H1 (cell line): ENCODE results near the gene SNHG17. TPM values are rescaled to one million over a fixed set of nuclear protein-coding genes. Genes with fewer than 3 reads are reported as not detected.

Source experiments
- CTCF ChIA-PET: fragments of 300-600 bp; sonication (Branson Sonifier 250); formaldehyde crosslinking; loops from one replicate; lab custom pipeline; 2021; ENCODE audit not compliant: partially characterized antibody; lab: Charles Lee
- POLR2A ChIA-PET: fragments of 300-600 bp; sonication (Branson Sonifier 250); formaldehyde crosslinking; loops from one replicate; lab custom pipeline; 2021; ENCODE audit warnings: inconsistent platforms; ENCODE audit not compliant: partially characterized antibody; lab: Charles Lee
- DNase-seq, 2 experiments: peaks; one replicate each; pipeline versions ENCODE4 v3.0.0 to v3.0.0-alpha.2; 2010 to 2022; ENCODE audit warnings: low spot score in 2 of 2, low read depth in 1 of 2, mixed read lengths in 1 of 2
- FAIRE-seq: peaks from 2 replicates; lab custom pipeline; 2011; peaks lifted over from hg19 to GRCh38; lab: Jason Lieb, UNC
- H2AFZ ChIP-seq: 2 replicates; pipeline ENCODE4 v1.8.1; 2012; ENCODE audit warnings: low read length, inconsistent platforms
- H2AK5ac ChIP-seq: 2 replicates; pipeline ENCODE4 v1.6.1; 2013; ENCODE audit warnings: low read depth, low read length
- H2BK120ac ChIP-seq: replicated peaks from 2 replicates; pipeline ENCODE3; 2013; ENCODE audit warnings: low read depth, low read length, inconsistent platforms
- H2BK12ac ChIP-seq: 2 replicates; pipeline ENCODE4 v1.6.1; 2013; ENCODE audit warnings: low read depth, low read length
- H2BK15ac ChIP-seq: 2 replicates; pipeline ENCODE4 v1.6.1; 2013; ENCODE audit warnings: low read length
- H2BK20ac ChIP-seq: 2 replicates; pipeline ENCODE4 v1.6.1; 2013; ENCODE audit warnings: low read length
- H2BK5ac ChIP-seq: 2 replicates; pipeline ENCODE4 v1.6.1; 2013; ENCODE audit warnings: low read depth, low read length
- H3K14ac ChIP-seq: 2 replicates; pipeline ENCODE4 v1.6.1; 2013; ENCODE audit warnings: inconsistent platforms; ENCODE audit not compliant: insufficient read length
- H3K18ac ChIP-seq: 2 replicates; pipeline ENCODE4 v1.6.1; 2013; ENCODE audit warnings: low read length; ENCODE audit errors: extremely low read depth
- H3K23ac ChIP-seq: 2 replicates; pipeline ENCODE4 v1.6.1; 2013; ENCODE audit warnings: inconsistent platforms; ENCODE audit not compliant: insufficient read length
- H3K23me2 ChIP-seq: 2 replicates; pipeline ENCODE4 v1.6.1; 2013; ENCODE audit warnings: low read depth, low read length
- H3K27ac ChIP-seq: 2 replicates; pipeline ENCODE4 v1.6.1; 2011; ENCODE audit warnings: low read depth, low read length, inconsistent platforms
- H3K27me3 ChIP-seq, 4 experiments: replicated peaks in 1 of 4; 1 replicate in 1 of 4; 2 replicates in 3 of 4; pipeline versions ENCODE4 v1.6.1 to v1.8.1; 2011 to 2013; ENCODE audit warnings: low read length in 3 of 4, mild to moderate bottlenecking in 3 of 4, inconsistent platforms in 2 of 4, mixed read lengths in 2 of 4, moderate library complexity in 1 of 4; ENCODE audit not compliant: control insufficient read depth in 3 of 4, insufficient read depth in 3 of 4; ENCODE audit errors: extremely low read depth in 1 of 4
- H3K36me3 ChIP-seq, 4 experiments: 2 replicates each; pipeline versions ENCODE4 v1.6.1 to v1.8.1; 2011 to 2013; ENCODE audit warnings: mild to moderate bottlenecking in 4 of 4, low read length in 3 of 4, moderate library complexity in 2 of 4, control low read depth in 1 of 4, inconsistent platforms in 1 of 4; ENCODE audit not compliant: insufficient read depth in 4 of 4, control insufficient read depth in 2 of 4
- H3K4ac ChIP-seq: replicated peaks from 2 replicates; pipeline ENCODE3; 2013; ENCODE audit warnings: low read length, low read depth, mixed read lengths, inconsistent platforms; ENCODE audit not compliant: insufficient read length
- H3K4me1 ChIP-seq, 4 experiments: replicated peaks in 1 of 4; 1 replicate in 1 of 4; 2 replicates in 3 of 4; pipeline versions ENCODE4 v1.6.1 to v1.8.1; 2011 to 2013; ENCODE audit warnings: low read length in 3 of 4, inconsistent platforms in 2 of 4, mixed read lengths in 1 of 4; ENCODE audit not compliant: insufficient read depth in 4 of 4, control insufficient read depth in 3 of 4
- H3K4me2 ChIP-seq, 2 experiments: 2 replicates each; pipeline versions ENCODE4 v1.6.1 to v1.8.1; 2011 to 2013; ENCODE audit warnings: low read depth in 2 of 2, low read length in 2 of 2, control low read depth in 1 of 2, inconsistent platforms in 1 of 2, mild to moderate bottlenecking in 1 of 2; ENCODE audit not compliant: insufficient read depth in 1 of 2
- H3K4me3 ChIP-seq, 4 experiments: fragments of 200-600, 300-600 bp in 1 of 4; sonication (generic), shearing (Covaris generic), sonication (Bioruptor Twin) in 1 of 4; 2 replicates each; pipeline versions ENCODE4 v1.5.1 to v1.8.1; 2011 to 2016; ENCODE audit warnings: low read length in 4 of 4, low read depth in 3 of 4, control low read depth in 2 of 4, inconsistent platforms in 2 of 4, mild to moderate bottlenecking in 2 of 4, mixed read lengths in 1 of 4, moderate library complexity in 1 of 4; ENCODE audit not compliant: insufficient read depth in 2 of 4; ENCODE audit errors: extremely low read depth in 1 of 4
- H3K56ac ChIP-seq: replicated peaks from 2 replicates; pipeline ENCODE3; 2013; ENCODE audit warnings: low read depth, mild to moderate bottlenecking, mixed read lengths, low read length, inconsistent platforms; ENCODE audit not compliant: insufficient read length
- H3K79me1 ChIP-seq: 2 replicates; pipeline ENCODE4 v1.6.1; 2013; ENCODE audit warnings: low read depth, low read length, control low read depth
- H3K79me2 ChIP-seq, 2 experiments: 2 replicates each; pipeline versions ENCODE4 v1.6.1 to v1.8.1; 2012 to 2013; ENCODE audit warnings: low read length in 2 of 2, mild to moderate bottlenecking in 2 of 2, inconsistent platforms in 1 of 2; ENCODE audit not compliant: insufficient read depth in 2 of 2, control insufficient read depth in 1 of 2
- H3K9ac ChIP-seq, 4 experiments: replicated peaks in 1 of 4; 1 replicate in 1 of 4; 2 replicates in 3 of 4; pipeline versions ENCODE4 v1.6.1 to v1.8.1; 2011 to 2013; ENCODE audit warnings: low read depth in 3 of 4, low read length in 3 of 4, control low read depth in 2 of 4, mild to moderate bottlenecking in 2 of 4, moderate library complexity in 2 of 4, inconsistent platforms in 1 of 4; ENCODE audit errors: extremely low read depth in 1 of 4
- H3K9me3 ChIP-seq, 2 experiments: 2 replicates each; pipeline versions ENCODE4 v1.6.1 to v1.8.1; 2012 to 2013; ENCODE audit warnings: mild to moderate bottlenecking in 2 of 2, moderate library complexity in 2 of 2, control low read depth in 1 of 2, inconsistent platforms in 1 of 2, low read depth in 1 of 2, low read length in 1 of 2, mixed read lengths in 1 of 2; ENCODE audit not compliant: insufficient read depth in 2 of 2
- H4K20me1 ChIP-seq, 2 experiments: replicated peaks in 1 of 2; 2 replicates each; pipeline versions ENCODE3 to v1.8.1; 2011 to 2013; ENCODE audit warnings: inconsistent platforms in 2 of 2, low read length in 2 of 2, mild to moderate bottlenecking in 1 of 2; ENCODE audit not compliant: insufficient read depth in 2 of 2, control insufficient read depth in 1 of 2
- H4K5ac ChIP-seq: 2 replicates; pipeline ENCODE4 v1.6.1; 2013; ENCODE audit warnings: low read length, low read depth, mixed read lengths, inconsistent platforms; ENCODE audit not compliant: insufficient read length
- H4K8ac ChIP-seq: 2 replicates; pipeline ENCODE4 v1.8.0; 2013; ENCODE audit warnings: mild to moderate bottlenecking, moderate library complexity, low read length, inconsistent platforms; ENCODE audit not compliant: insufficient read depth; ENCODE audit errors: extremely low read depth
- H4K91ac ChIP-seq: replicated peaks from 2 replicates; pipeline ENCODE3; 2013; ENCODE audit warnings: low read length, mixed read lengths, inconsistent platforms; ENCODE audit not compliant: insufficient read length
- NRF1 ChIP-seq: IDR thresholded peaks from 2 replicates; pipeline ENCODE4 v1.6.1; 2011; ENCODE audit warnings: mild to moderate bottlenecking, low read depth, low read length, improper control_type of control experiment
- POLR2AphosphoS5 ChIP-seq: IDR thresholded peaks from 2 replicates; pipeline ENCODE4 v1.6.1; 2011; ENCODE audit warnings: low read depth, low read length
- WGBS, 2 experiments: shearing (Covaris generic) in 1 of 2; methylation state at CpG; one replicate each; pipeline versions ENCODE4 v1.1.6 to v1.1.7; 2013 to 2015; ENCODE audit warnings: low lambda C conversion rate in 2 of 2, mixed read lengths in 2 of 2, inconsistent platforms in 1 of 2, low coverage in 1 of 2, missing lambda C conversion rate in 1 of 2; ENCODE audit not compliant: insufficient replicate concordance in 2 of 2, insufficient coverage in 1 of 2, insufficient read length in 1 of 2; ENCODE audit errors: extremely low coverage in 1 of 2, missing lambda C conversion rate in 1 of 2; 5-methylcytosine and 5-hydroxymethylcytosine counted together
- polyA plus RNA-seq, 7 experiments: library from polyadenylated mRNA; depleted of rRNA in 3 of 7; stranded (reverse) in 5 of 7; unstranded in 2 of 7; fragments of >200 nt in 5 of 7; fragments of 200-250 nt in 2 of 7; gene quantifications; 1 replicate in 5 of 7; 2 replicates in 1 of 7; 4 replicates in 1 of 7; pipeline versions ENCODE4 v1.2.1 to v1.2.3, GENCODE V29; 2011 to 2013; ENCODE audit warnings: missing spikeins in 2 of 7, mixed read lengths in 2 of 7
- total RNA-seq: library from RNA; stranded (reverse); fragmentation: NEBNext Ultra II Directional; extraction: Animal tissue kit (Norgen Biotek cat#: 25700); gene quantifications from 2 replicates; pipeline ENCODE4 v1.2.1, GENCODE V29; 2021

SNHG17 gene
- total and polyA plus RNA-seq, 2 of the 8 experiments (the other 6 are each of a cell fraction or from before 2014, with no cell fraction given), result 59.4 to 59.8 TPM

DNA sequence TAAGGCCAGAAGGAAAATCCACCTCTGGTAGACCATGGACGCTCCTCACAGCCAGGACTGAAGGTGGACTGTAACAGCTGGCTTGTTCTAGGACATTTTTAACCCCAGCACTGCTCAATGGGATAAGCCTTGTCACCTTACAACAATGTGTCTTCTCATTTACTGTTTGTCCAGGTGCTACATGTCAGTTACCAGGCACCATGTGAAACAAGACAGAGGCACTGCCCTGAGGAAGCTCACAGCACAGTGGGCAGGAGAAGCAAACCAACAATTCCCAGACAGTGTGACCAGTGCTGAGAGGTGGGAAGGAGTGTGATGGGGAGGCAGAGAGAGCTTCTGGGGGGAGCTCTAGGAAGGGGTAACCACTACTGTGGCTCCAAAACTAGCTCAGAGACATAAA lies 10.7 kb downstream of the SNHG17 start:
- no peaks in the 10 kb centered on the region for H3K27me3 ChIP-seq
- no peak overlapping the region for H2AK5ac ChIP-seq
- no peak overlapping the region for H3K4ac ChIP-seq
- WGBS, 2 experiments, result 94% methylated on average over 1 of the region's 1 CpG; no CpG with 5 or more reads in 1 of the 2 experiments
- no peak overlapping the region for H3K4me3 ChIP-seq
- no peak overlapping the region for H2BK15ac ChIP-seq
- H3K14ac ChIP-seq, result no peak overlapping the region
- H2BK12ac ChIP-seq, result no peak overlapping the region
- H3K23me2 ChIP-seq, result no peaks in the 10 kb centered on the region; the same call in 1 of the 2 replicates
- ChIA-PET POLR2A (interaction anchor here (0.7 to 17.6 kb wide), 9 partner anchors 5 to 107 kb away, joined by 3 to 420 read pairs (median 6); partner anchors contain the start of genes RALGAPB and SNHG17), CTCF (interaction anchor here (0.9 to 4.1 kb wide), 7 partner anchors 8 to 87 kb away, joined by 3 to 15 read pairs (median 5); partner anchors contain the start of gene SNHG17)
- H3K18ac ChIP-seq, result no peak overlapping the region
- no peak overlapping the region for H2BK20ac ChIP-seq
- no peak for FAIRE-seq
- no peak for DNase-seq
- no peaks in the 10 kb centered on the region for H3K9me3 ChIP-seq
- H3K4me2 ChIP-seq, result no peak overlapping the region
- peaks cover 3 to 59% of the 10 kb centered on the region in 2 experiments; a peak in 3 of 4 replicates for H3K79me2 ChIP-seq
- no peak overlapping the region for H4K5ac ChIP-seq
- no peak overlapping the region for H4K91ac ChIP-seq
- no peaks in the 10 kb centered on the region for H3K4me1 ChIP-seq
- no peak overlapping the region for H4K8ac ChIP-seq
- TF ChIP-seq NRF1 (no peak), POLR2AphosphoS5 (peak; percentile 43; the same call in 1 of the 2 replicates)
- no peak overlapping the region for H3K23ac ChIP-seq
- H3K27ac ChIP-seq, result no peak overlapping the region
- no peak overlapping the region for H3K56ac ChIP-seq
- peaks cover 87 to 100% (median 98%) of the 10 kb centered on the region in 4 experiments for H3K36me3 ChIP-seq
- no peak overlapping the region for H2BK120ac ChIP-seq
- H2BK5ac ChIP-seq, result no peak overlapping the region
- no peak overlapping the region for H3K9ac ChIP-seq
- peaks cover 22% of the 10 kb centered on the region for H3K79me1 ChIP-seq
- peaks cover 23 to 50% of the 10 kb centered on the region in 2 experiments for H4K20me1 ChIP-seq
- H2AFZ ChIP-seq, result no peak overlapping the region
